Measurements from ENCODE around the gene GNAZ. TPM values are rescaled to one million over a fixed set of nuclear protein-coding genes. Genes with fewer than 3 reads are reported as not detected.
A peak's percentile ranks its signal among the peaks of the same experiment; 100 is the strongest.

The GNAZ gene
- total and polyA plus RNA-seq, 2 donors (not counting 1 experiment from before 2014, with no cell fraction given), result 2.8 to 9.1 TPM

DNA sequence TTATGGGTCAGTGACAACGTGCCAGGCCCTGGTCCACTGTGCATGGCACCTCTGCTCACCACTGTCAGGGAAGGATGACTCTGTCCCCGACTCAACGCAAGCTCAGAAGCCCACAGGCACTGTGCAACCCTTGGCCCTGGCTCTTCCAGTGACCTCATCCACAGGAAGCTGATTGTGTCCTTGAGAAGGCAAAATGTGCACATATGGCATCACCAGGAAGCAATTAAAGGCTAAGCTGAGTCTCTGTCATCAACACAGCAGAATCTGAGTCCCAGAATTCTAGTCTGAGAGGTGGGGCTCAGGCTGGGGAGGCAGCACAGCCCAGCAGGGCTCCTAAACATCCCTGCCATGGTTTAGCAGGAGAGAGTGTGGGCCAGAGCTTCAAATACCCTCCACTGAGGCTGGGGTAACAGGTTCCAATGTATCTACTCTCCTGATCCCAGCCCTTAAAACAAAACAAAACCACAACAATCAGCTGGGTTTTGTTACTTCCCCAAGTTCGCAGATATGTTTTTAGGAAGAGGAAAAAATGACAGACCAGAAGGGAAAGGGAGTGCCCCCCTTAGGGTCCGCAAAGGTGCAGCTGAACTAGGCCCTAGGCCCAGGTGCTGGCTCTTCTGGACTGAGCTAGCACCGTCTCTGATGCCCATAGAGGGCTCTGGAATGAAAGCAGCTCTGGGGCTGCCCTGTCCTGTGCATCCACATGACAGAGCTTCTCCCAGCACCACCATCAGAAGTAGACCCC lies 33.5 kb upstream of the GNAZ start:
- H3K9ac ChIP-seq (ENCODE audit: low read length), result peak overlapping the region; percentile 34
- H4K20me1 ChIP-seq (ENCODE audit: control insufficient read depth, insufficient read depth, low read length, poor library complexity, severe bottlenecking), result no peaks in the 10 kb centered on the region
- DNase-seq (peak; percentile 25), ATAC-seq (ENCODE audit: low read depth) (no peak)
- no peaks in the 10 kb centered on the region for H3K27me3 Mint-ChIP-seq
- H3K4me3 ChIP-seq (ENCODE audit: control extremely low read depth in 1 of 5, extremely low read depth in 1 of 5, insufficient read depth in 1 of 5, low read depth in 2 of 5, low read length in 4 of 5), result no peak overlapping the region
- intact Hi-C loops (cut with micrococcal nuclease), result no loop called here
- H3K4me1 Mint-ChIP-seq, result peaks cover 51% of the 10 kb centered on the region
- WGBS (ENCODE audit: insufficient coverage), result 23% methylated on average over 5 of the region's 6 CpGs
- no peaks in the 10 kb centered on the region for H3K79me2 ChIP-seq (ENCODE audit: control insufficient read depth, insufficient read depth, low read length)
- peaks cover 0 to 7% (median 0%) of the 10 kb centered on the region in 3 donors for H3K9me3 ChIP-seq (ENCODE audit: control extremely low read depth in 1 of 3, control insufficient read depth in 2 of 3, insufficient read depth in 1 of 3, low read length in 2 of 3)
- H3K9me3 Mint-ChIP-seq (ENCODE audit: insufficient read depth), result no peaks in the 10 kb centered on the region
- peak overlapping the region; percentile 79 for H3K27ac Mint-ChIP-seq
- H3K4me2 ChIP-seq (replicated peaks; ENCODE audit: low read depth, low read length, poor library complexity, severe bottlenecking), result peak overlapping the region; percentile 60
- H3K27ac ChIP-seq (ENCODE audit: low read length in 2 of 2), result peak overlapping the region; percentile 83 to 86
- peak overlapping the region; percentile 72 for H3K4me3 Mint-ChIP-seq
- ChIA-PET POLR2A (no interaction called here), CTCF (interaction anchor here (0.8 to 2.0 kb wide), 5 partner anchors 8 to 142 kb away, joined by 3 to 9 read pairs (median 3); no protein-coding TSS in a partner anchor)
- TF ChIP-seq EZH2 (IDR thresholded peaks at IDR 0.05; ENCODE audit: borderline replicate concordance, insufficient read depth, low read depth, low read length, poor library complexity, severe bottlenecking), result no peak
- TF ChIP-seq, protein P1, sequence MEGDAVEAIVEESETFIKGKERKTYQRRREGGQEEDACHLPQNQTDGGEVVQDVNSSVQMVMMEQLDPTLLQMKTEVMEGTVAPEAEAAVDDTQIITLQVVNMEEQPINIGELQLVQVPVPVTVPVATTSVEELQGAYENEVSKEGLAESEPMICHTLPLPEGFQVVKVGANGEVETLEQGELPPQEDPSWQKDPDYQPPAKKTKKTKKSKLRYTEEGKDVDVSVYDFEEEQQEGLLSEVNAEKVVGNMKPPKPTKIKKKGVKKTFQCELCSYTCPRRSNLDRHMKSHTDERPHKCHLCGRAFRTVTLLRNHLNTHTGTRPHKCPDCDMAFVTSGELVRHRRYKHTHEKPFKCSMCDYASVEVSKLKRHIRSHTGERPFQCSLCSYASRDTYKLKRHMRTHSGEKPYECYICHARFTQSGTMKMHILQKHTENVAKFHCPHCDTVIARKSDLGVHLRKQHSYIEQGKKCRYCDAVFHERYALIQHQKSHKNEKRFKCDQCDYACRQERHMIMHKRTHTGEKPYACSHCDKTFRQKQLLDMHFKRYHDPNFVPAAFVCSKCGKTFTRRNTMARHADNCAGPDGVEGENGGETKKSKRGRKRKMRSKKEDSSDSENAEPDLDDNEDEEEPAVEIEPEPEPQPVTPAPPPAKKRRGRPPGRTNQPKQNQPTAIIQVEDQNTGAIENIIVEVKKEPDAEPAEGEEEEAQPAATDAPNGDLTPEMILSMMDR (IDR thresholded peaks at IDR 0.05), result no peak
- H3K36me3 ChIP-seq (replicated peaks in 1 of 2; ENCODE audit: control extremely low read depth in 1 of 2, control insufficient read depth in 1 of 2, extremely low read depth in 1 of 2, insufficient read depth in 2 of 2, low read length in 1 of 2), result no peaks in the 10 kb centered on the region
- H3K27me3 ChIP-seq (replicated peaks in 1 of 4; ENCODE audit: control extremely low read depth in 1 of 4, control insufficient read depth in 3 of 4, insufficient read depth in 4 of 4, low read length in 3 of 4), result no peaks in the 10 kb centered on the region
- H3K4me1 ChIP-seq (ENCODE audit: control insufficient read depth in 2 of 2, insufficient read depth in 2 of 2, low read length in 2 of 2), result peaks cover 46 to 55% of the 10 kb centered on the region in 2 donors
- H2AFZ ChIP-seq (ENCODE audit: insufficient read depth, low read depth, low read length, poor library complexity, severe bottlenecking), result peak overlapping the region; percentile 43

Data from B cell (primary cell).